A549 (cell line): ENCODE measurements around the gene POMT2. TPM values are rescaled to one million over a fixed set of nuclear protein-coding genes. Genes with fewer than 3 reads are reported as not detected.

Experiments
- ATAC-seq, 2 experiments: fragments of 200-7000 bp in 1 of 2; fragments of >200 bp in 1 of 2; cut with Nextera tagmentation in 1 of 2; cut with Tn5 transposase in 1 of 2; 3 replicates each; pipeline versions ENCODE4 v1.8.0 to v1.9.1; 2018 to 2020; ENCODE audit warnings: mild to moderate bottlenecking in 1 of 2, moderate library complexity in 1 of 2
- CTCF ChIA-PET: fragments of 300-600 bp; sonication (Branson Sonifier 250); formaldehyde crosslinking; extraction: SDS; loops from one replicate; lab custom pipeline; 2021; ENCODE audit warnings: antibody characterized with exemption, inconsistent platforms; lab: Yijun Ruan, JAX
- POLR2A ChIA-PET: fragments of 350-600 bp; formaldehyde crosslinking; extraction: SDS; loops from one replicate; lab custom pipeline; 2021; ENCODE audit warnings: antibody characterized with exemption, inconsistent platforms; lab: Yijun Ruan, JAX
- DNase-seq, 2 experiments: peaks; one replicate each; pipeline versions ENCODE4 v3.0.0 to v3.0.0-alpha.2; 2011 to 2016; ENCODE audit warnings: low read depth in 1 of 2, low spot score in 1 of 2
- FAIRE-seq: peaks from 2 replicates; lab custom pipeline; 2011; peaks lifted over from hg19 to GRCh38; lab: Jason Lieb, UNC
- H3K27ac ChIP-seq, 2 experiments: fragments of >200 bp; sonication (Bioruptor Twin); formaldehyde crosslinking; 3 replicates each; pipeline ENCODE4 v1.5.1; 2016 to 2017
- H3K4me1 ChIP-seq: fragments of >200 bp; sonication (Bioruptor Twin); formaldehyde crosslinking; 3 replicates; pipeline ENCODE4 v1.6.1; 2016
- H3K4me2 ChIP-seq: fragments of >200 bp; sonication (Bioruptor Twin); formaldehyde crosslinking; 3 replicates; pipeline ENCODE4 v1.6.1; 2016
- H3K4me3 ChIP-seq: fragments of >200 bp; sonication (Bioruptor Twin); formaldehyde crosslinking; 3 replicates; pipeline ENCODE4 v1.5.1; 2016
- H3K9me3 ChIP-seq: fragments of >200 bp; sonication (Bioruptor Twin); formaldehyde crosslinking; 3 replicates; pipeline ENCODE4 v1.6.1; 2016
- BHLHE40 ChIP-seq: IDR thresholded peaks from 2 replicates; pipeline ENCODE4 v1.6.1; 2012; ENCODE audit warnings: low read depth, low read length, inconsistent platforms
- CHD2 ChIP-seq: fragments of 150-350 bp; IDR thresholded peaks from 2 replicates; pipeline ENCODE4 v1.6.1; 2014; ENCODE audit warnings: low read length; ENCODE audit not compliant: partially characterized antibody
- ESRRA ChIP-seq: fragments of 150-350 bp; IDR thresholded peaks from 2 replicates; pipeline ENCODE4 v1.6.1; 2014; ENCODE audit warnings: mild to moderate bottlenecking, low read length, borderline replicate concordance
- FOSL2 ChIP-seq, 2 experiments: fragments of 450-650 bp in 1 of 2; fragments of >200 bp in 1 of 2; sonication (Bioruptor Twin) in 1 of 2; formaldehyde crosslinking; IDR thresholded peaks; 2 replicates each; pipeline versions ENCODE4 v1.5.0 to v1.6.1; 2016 to 2020; ENCODE audit warnings: mild to moderate bottlenecking in 1 of 2, moderate library complexity in 1 of 2
- FOXS1 ChIP-seq: fragments of 250-450 bp; sonication (Bioruptor Pico); IDR thresholded peaks from 2 replicates; pipeline ENCODE4 v1.5.0; 2020; ENCODE audit warnings: mild to moderate bottlenecking, moderate library complexity
- GATA3 ChIP-seq: IDR thresholded peaks from 2 replicates; pipeline ENCODE4 v1.6.1; 2012; ENCODE audit warnings: borderline replicate concordance
- HDAC2 ChIP-seq: fragments of 200-600 bp; sonication (generic); IDR thresholded peaks from 2 replicates; pipeline ENCODE4 v1.6.1; 2016
- JUNB ChIP-seq: fragments of >200 bp; sonication (Bioruptor Twin); formaldehyde crosslinking; IDR thresholded peaks from 2 replicates; pipeline ENCODE4 v1.6.1; 2016
- MAZ ChIP-seq: fragments of 150-350 bp; IDR thresholded peaks from 2 replicates; pipeline ENCODE4 v1.6.1; 2014; ENCODE audit warnings: antibody characterized with exemption, low read depth, low read length, borderline replicate concordance
- NPAS2 ChIP-seq: fragments of 250-450 bp; sonication (Bioruptor Pico); IDR thresholded peaks from 2 replicates; pipeline ENCODE4 v1.8.0; 2022; ENCODE audit warnings: mild to moderate bottlenecking, moderate library complexity, borderline replicate concordance
- PHF8 ChIP-seq: fragments of 200-600 bp; sonication (generic); IDR thresholded peaks from 2 replicates; pipeline ENCODE4 v1.6.1; 2016; ENCODE audit warnings: low read depth, mild to moderate bottlenecking, antibody characterized with exemption, moderate library complexity, borderline replicate concordance
- POLR2AphosphoS2 ChIP-seq: conservative IDR thresholded peaks from 2 replicates; pipeline ENCODE4 v1.6.1; 2012; ENCODE audit warnings: low read length, improper control_type of control experiment, inconsistent platforms
- RFX5 ChIP-seq: fragments of 450-650 bp; IDR thresholded peaks from 2 replicates; pipeline ENCODE4 v1.7.1; 2014; ENCODE audit warnings: antibody characterized with exemption, mild to moderate bottlenecking, moderate library complexity
- TFCP2L1 ChIP-seq: fragments of 250-450 bp; sonication (Bioruptor Pico); IDR thresholded peaks from 2 replicates; pipeline ENCODE4 v1.5.0; 2021; ENCODE audit warnings: mild to moderate bottlenecking
- ZSCAN20 ChIP-seq: fragments of 250-450 bp; sonication (Bioruptor Pico); IDR thresholded peaks from 2 replicates; pipeline ENCODE4 v1.8.0; 2022; ENCODE audit warnings: mild to moderate bottlenecking, moderate library complexity
- WGBS: methylation state at CpG from one replicate; pipeline ENCODE4 v1.1.6; 2017; ENCODE audit errors: missing lambda C conversion rate; 5-methylcytosine and 5-hydroxymethylcytosine counted together
- polyA plus RNA-seq, 4 experiments: library from polyadenylated mRNA; depleted of rRNA in 3 of 4; stranded (reverse); fragments of >200 nt; fragmentation: RNase III in 1 of 4; extraction: RNeasy Plus Mini Kit Qiagen cat#74134 plus additional on column Dnase treatment in 1 of 4; gene quantifications; 2 replicates in 3 of 4; 3 replicates in 1 of 4; pipeline ENCODE4 v1.2.3, GENCODE V29; 2011 to 2017
- TF ChIP-seq, protein P1 (sequence below): fragments of >200 bp; sonication (Bioruptor Twin); formaldehyde crosslinking; IDR thresholded peaks from 3 replicates; pipeline ENCODE4 v1.5.1; 2016
- TF ChIP-seq, protein P2 (sequence below): IDR thresholded peaks from 2 replicates; pipeline ENCODE4 v1.6.1; 2012
- TF ChIP-seq, protein P3 (sequence below): IDR thresholded peaks from 2 replicates; pipeline ENCODE4 v1.6.1; 2012
- TF ChIP-seq, protein P4 (sequence below): fragments of 250-450 bp; sonication (Bioruptor Pico); IDR thresholded peaks from 2 replicates; pipeline ENCODE4 v1.5.0; 2021; ENCODE audit warnings: mild to moderate bottlenecking, moderate library complexity, borderline replicate concordance
- TF ChIP-seq, protein P5 (sequence below): fragments of 200-600 bp; sonication (generic); IDR thresholded peaks from 2 replicates; pipeline ENCODE4 v1.6.1; 2016; ENCODE audit warnings: antibody characterized with exemption, mild to moderate bottlenecking, moderate library complexity

POMT2 gene
- polyA plus RNA-seq, 2 of the 4 experiments (the other 2 are of a cell fraction), result 27.1 to 38.7 TPM

DNA sequence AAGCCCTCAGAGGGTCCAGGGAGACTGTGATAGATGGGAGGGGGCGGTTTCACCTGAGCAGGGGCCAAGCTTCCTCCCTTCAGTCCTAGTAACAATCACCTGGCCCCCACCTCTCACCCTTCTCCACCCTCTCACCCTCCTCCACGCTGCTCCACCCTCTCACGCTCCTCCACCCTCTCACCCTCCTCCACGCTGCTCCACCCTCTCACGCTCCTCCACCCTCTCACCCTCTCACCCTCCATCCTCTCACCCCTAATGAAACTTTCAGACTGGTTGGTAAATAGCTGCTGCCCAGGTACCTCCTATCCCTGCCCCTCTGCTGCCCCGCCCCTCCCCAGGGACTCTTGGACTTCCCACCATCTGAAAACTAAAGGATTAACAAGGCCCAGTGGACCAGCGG, 83.9 kb downstream of the POMT2 start:
- H3K4me3 ChIP-seq, result no peak overlapping the region
- H3K27ac ChIP-seq, result no peak overlapping the region
- FAIRE-seq (no peak), ATAC-seq (no peak), DNase-seq (no peak)
- H3K4me1 ChIP-seq, result no peaks in the 10 kb centered on the region
- WGBS, result 54% methylated on average over 6 of the region's 7 CpGs
- POLR2A ChIA-PET, result no interaction called here
- no peak overlapping the region for H3K4me2 ChIP-seq
- TF ChIP-seq GATA3 (no peak), ZSCAN20 (no peak), MAZ (no peak), NPAS2 (CRISPR knock-in tag) (no peak), ESRRA (no peak), PHF8 (no peak)
- TF ChIP-seq, protein P1, sequence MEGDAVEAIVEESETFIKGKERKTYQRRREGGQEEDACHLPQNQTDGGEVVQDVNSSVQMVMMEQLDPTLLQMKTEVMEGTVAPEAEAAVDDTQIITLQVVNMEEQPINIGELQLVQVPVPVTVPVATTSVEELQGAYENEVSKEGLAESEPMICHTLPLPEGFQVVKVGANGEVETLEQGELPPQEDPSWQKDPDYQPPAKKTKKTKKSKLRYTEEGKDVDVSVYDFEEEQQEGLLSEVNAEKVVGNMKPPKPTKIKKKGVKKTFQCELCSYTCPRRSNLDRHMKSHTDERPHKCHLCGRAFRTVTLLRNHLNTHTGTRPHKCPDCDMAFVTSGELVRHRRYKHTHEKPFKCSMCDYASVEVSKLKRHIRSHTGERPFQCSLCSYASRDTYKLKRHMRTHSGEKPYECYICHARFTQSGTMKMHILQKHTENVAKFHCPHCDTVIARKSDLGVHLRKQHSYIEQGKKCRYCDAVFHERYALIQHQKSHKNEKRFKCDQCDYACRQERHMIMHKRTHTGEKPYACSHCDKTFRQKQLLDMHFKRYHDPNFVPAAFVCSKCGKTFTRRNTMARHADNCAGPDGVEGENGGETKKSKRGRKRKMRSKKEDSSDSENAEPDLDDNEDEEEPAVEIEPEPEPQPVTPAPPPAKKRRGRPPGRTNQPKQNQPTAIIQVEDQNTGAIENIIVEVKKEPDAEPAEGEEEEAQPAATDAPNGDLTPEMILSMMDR, result no peak
- TF ChIP-seq, all 56 proteins: peak for 0
- CTCF ChIA-PET, result interaction anchor here (0.5 to 2.6 kb wide), 4 partner anchors 20 to 85 kb away, joined by 3 to 9 read pairs (median 4); no protein-coding TSS in a partner anchor
- H3K9me3 ChIP-seq, result no peaks in the 10 kb centered on the region

DNA sequence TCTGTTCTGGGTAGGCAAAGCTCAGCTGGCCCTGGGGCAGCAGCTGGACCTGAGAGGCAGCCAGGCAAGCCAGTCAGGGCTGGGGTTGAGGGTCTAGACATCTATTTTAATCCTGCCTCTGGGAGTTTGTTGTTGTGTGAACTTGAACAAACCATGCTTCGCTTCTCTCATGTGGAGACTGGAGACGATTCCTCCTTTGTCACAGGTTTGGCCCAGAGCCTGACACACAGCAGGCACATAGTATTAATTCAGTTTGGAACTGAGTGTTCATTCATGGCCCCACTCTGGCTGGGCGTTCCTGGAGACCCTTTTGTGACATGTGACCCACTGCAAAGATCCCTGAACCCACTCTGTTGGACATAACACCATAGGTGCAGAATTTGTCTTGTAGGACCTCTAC, 89.0 kb downstream of the POMT2 start:
- DNase-seq (no peak), ATAC-seq (no peak), FAIRE-seq (no peak)
- Histone ChIP-seq H3K27ac (no peak overlapping the region), H3K4me1 (no peaks in the 10 kb centered on the region), H3K4me3 (no peak overlapping the region), H3K4me2 (no peak overlapping the region), H3K9me3 (no peaks in the 10 kb centered on the region)
- POLR2A ChIA-PET, result no interaction called here
- TF ChIP-seq RFX5 (no peak), JUNB (no peak), HDAC2 (no peak), FOSL2 (IDR thresholded peaks at IDR 0.05) (no peak), FOSL2 (CRISPR knock-in tag; IDR thresholded peaks at IDR 0.05) (no peak), PHF8 (no peak)
- WGBS, result 3% methylated on average over 3 of the region's 3 CpGs
- CTCF ChIA-PET, result no interaction called here

DNA sequence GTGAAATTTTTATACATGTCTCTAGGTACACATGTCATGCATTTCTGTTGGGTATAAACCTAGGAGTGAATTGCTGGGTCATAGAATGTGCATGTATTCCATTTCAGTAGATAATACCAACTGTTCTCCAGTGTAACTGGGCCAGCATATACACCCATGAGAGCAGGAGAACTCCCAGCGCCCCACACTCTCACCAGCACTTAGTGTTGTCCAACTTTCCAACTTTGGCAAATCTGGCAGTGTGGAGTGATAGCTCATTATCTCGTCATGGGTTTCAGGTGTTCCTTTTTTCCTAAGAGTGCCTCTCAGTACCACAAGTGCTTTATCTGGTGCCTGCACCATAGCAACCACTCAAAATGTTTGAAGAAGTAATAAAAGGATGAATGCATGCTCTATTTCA, 89.8 kb downstream of the POMT2 start:
- ChIA-PET CTCF (interaction anchor here (3.5 kb wide), 1 partner anchor 79 kb away, joined by 15 read pairs; no protein-coding TSS in a partner anchor), POLR2A (no interaction called here)
- H3K9me3 ChIP-seq, result no peaks in the 10 kb centered on the region
- no peak overlapping the region for H3K4me3 ChIP-seq
- TF ChIP-seq MAZ (no peak), TFCP2L1 (CRISPR knock-in tag) (no peak), ZSCAN20 (no peak), NPAS2 (CRISPR knock-in tag) (no peak)
- TF ChIP-seq, protein P2, sequence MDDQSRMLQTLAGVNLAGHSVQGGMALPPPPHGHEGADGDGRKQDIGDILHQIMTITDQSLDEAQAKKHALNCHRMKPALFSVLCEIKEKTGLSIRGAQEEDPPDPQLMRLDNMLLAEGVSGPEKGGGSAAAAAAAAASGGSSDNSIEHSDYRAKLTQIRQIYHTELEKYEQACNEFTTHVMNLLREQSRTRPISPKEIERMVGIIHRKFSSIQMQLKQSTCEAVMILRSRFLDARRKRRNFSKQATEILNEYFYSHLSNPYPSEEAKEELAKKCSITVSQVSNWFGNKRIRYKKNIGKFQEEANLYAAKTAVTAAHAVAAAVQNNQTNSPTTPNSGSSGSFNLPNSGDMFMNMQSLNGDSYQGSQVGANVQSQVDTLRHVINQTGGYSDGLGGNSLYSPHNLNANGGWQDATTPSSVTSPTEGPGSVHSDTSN, result no peak
- TF ChIP-seq, protein P3, sequence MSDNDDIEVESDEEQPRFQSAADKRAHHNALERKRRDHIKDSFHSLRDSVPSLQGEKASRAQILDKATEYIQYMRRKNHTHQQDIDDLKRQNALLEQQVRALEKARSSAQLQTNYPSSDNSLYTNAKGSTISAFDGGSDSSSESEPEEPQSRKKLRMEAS, result no peak
- TF ChIP-seq, protein P4, sequence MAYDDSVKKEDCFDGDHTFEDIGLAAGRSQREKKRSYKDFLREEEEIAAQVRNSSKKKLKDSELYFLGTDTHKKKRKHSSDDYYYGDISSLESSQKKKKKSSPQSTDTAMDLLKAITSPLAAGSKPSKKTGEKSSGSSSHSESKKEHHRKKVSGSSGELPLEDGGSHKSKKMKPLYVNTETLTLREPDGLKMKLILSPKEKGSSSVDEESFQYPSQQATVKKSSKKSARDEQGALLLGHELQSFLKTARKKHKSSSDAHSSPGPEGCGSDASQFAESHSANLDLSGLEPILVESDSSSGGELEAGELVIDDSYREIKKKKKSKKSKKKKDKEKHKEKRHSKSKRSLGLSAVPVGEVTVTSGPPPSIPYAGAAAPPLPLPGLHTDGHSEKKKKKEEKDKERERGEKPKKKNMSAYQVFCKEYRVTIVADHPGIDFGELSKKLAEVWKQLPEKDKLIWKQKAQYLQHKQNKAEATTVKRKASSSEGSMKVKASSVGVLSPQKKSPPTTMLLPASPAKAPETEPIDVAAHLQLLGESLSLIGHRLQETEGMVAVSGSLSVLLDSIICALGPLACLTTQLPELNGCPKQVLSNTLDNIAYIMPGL, result no peak
- H3K27ac ChIP-seq, result no peak overlapping the region
- no peak overlapping the region for H3K4me2 ChIP-seq
- WGBS, result 0% methylated on average over 2 of the region's 2 CpGs
- DNase-seq, result no peak
- H3K4me1 ChIP-seq, result no peaks in the 10 kb centered on the region
- no peak for FAIRE-seq
- no peak for ATAC-seq

DNA sequence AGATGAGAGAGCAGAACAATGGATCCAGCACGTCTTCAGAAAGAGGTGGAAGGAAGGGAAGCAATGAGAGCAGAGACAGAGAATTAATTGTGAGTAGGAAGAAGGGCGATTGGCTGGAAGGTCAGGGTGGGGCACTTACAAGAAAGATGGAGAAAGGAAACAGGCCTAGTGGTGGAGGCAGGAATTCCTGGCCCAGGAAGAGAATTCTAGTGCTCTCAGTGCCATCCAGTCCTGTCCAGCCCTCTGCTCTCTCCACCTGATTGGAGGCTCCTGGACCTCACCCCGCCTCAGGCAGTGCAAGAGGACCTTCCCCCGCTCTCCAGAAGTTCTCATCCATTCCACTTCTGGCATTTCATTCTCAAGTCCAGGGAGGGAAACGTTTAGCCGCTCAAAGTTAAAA, 92.6 kb downstream of the POMT2 start:
- CTCF ChIA-PET, result interaction anchor here (1.6 to 3.5 kb wide), 2 partner anchors 12 to 76 kb away, joined by 4 to 15 read pairs; no protein-coding TSS in a partner anchor
- POLR2A ChIA-PET, result no interaction called here
- Histone ChIP-seq H3K9me3 (no peaks in the 10 kb centered on the region), H3K4me3 (no peak overlapping the region), H3K4me1 (no peaks in the 10 kb centered on the region), H3K27ac (no peak overlapping the region), H3K4me2 (no peak overlapping the region)
- 36% methylated on average over 6 of the region's 6 CpGs for WGBS
- no peak for DNase-seq
- ATAC-seq, result peak; percentile 65 to 80; a peak in 3 of 6 replicates
- no peak for FAIRE-seq
- TF ChIP-seq CHD2, result no peak
- no peak for TF ChIP-seq JUNB
- TF ChIP-seq FOXS1 (CRISPR knock-in tag), result no peak
- TF ChIP-seq, protein P2, result no peak
- no peak for TF ChIP-seq POLR2AphosphoS2
- no peak for TF ChIP-seq ESRRA
- TF ChIP-seq, protein P5, sequence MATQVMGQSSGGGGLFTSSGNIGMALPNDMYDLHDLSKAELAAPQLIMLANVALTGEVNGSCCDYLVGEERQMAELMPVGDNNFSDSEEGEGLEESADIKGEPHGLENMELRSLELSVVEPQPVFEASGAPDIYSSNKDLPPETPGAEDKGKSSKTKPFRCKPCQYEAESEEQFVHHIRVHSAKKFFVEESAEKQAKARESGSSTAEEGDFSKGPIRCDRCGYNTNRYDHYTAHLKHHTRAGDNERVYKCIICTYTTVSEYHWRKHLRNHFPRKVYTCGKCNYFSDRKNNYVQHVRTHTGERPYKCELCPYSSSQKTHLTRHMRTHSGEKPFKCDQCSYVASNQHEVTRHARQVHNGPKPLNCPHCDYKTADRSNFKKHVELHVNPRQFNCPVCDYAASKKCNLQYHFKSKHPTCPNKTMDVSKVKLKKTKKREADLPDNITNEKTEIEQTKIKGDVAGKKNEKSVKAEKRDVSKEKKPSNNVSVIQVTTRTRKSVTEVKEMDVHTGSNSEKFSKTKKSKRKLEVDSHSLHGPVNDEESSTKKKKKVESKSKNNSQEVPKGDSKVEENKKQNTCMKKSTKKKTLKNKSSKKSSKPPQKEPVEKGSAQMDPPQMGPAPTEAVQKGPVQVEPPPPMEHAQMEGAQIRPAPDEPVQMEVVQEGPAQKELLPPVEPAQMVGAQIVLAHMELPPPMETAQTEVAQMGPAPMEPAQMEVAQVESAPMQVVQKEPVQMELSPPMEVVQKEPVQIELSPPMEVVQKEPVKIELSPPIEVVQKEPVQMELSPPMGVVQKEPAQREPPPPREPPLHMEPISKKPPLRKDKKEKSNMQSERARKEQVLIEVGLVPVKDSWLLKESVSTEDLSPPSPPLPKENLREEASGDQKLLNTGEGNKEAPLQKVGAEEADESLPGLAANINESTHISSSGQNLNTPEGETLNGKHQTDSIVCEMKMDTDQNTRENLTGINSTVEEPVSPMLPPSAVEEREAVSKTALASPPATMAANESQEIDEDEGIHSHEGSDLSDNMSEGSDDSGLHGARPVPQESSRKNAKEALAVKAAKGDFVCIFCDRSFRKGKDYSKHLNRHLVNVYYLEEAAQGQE, result no peak
- TF ChIP-seq GATA3, result no peak
- no peak for TF ChIP-seq BHLHE40
